ENCODE measurements around the gene CSMD2.

CSMD2 gene

DNA sequence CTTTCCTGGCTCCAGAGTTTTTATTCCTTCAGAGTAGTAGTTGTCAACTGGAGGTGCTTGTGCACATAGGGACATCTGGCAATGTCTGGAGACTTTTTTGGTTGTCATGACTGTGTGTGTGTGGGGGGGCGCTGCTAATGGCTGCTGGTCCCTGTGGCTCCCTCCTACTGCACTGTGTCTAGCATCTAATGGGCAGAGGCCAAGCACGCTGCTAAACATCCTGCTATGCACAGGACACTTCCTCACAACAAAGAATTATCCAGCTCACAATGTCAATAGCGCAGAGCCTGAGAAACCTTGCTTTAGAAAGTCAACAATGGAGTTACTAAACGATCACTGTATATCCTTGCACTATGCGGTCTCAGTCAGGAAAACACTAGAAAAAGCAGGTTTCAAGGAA is 320.9 kb downstream of the CSMD2 start:
- Histone ChIP-seq H3K9me3 (ENCODE audit: control insufficient read depth, insufficient read depth, low read length) (no peaks in the 10 kb centered on the region), H3K4me1 (ENCODE audit: insufficient read depth, low read length) (peaks cover 9% of the 10 kb centered on the region; the same call in 1 of the 2 replicates), H3K36me3 (ENCODE audit: insufficient read depth, low read length) (no peaks in the 10 kb centered on the region), H3K9ac (ENCODE audit: low read depth, low read length) (no peak overlapping the region)

DNA sequence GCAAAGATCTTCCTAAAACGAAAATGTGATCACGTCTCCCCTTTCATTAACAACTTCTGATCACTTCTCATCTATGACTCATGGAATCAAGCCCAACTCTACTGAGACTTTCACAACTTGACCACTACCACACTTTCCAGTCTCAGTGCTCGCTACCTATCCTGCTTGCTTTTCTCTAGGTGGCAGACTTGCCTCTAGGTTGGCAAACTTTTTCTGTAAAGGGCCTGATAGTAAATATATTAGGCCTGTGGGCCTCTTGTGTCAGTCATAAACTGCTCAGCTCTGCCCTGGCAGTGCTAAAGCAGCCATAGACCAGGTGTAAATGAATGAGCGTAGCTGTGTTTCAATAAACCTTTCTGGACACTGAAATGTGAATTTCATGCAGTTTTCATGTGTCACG is 322.7 kb downstream of the CSMD2 start:
- Histone ChIP-seq H3K9ac (ENCODE audit: low read depth, low read length) (no peak overlapping the region), H3K36me3 (ENCODE audit: insufficient read depth, low read length) (no peaks in the 10 kb centered on the region), H3K9me3 (ENCODE audit: control insufficient read depth, insufficient read depth, low read length) (no peaks in the 10 kb centered on the region), H3K4me1 (ENCODE audit: insufficient read depth, low read length) (no peaks in the 10 kb centered on the region)

DNA sequence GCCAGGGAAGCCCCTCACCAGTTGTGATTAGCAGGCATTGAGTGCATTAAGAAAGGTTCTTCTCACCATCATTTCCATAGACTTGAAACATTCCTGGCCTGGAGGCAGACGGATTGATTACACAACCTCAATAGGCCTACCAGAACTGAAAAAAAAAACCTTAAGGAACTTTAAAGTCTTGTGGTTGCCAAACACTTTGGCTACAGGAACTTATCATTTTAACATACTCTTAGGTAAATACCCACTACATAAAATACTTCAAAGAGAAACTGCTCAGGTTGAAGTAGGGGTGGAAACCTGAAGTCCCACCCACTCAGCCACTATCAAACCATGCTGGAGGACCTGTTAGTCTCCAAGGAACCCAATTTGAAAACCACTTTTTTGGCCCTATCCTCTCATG is 323.5 kb downstream of the CSMD2 start:
- H3K9me3 ChIP-seq (ENCODE audit: control insufficient read depth, insufficient read depth, low read length), result no peaks in the 10 kb centered on the region
- H3K36me3 ChIP-seq (ENCODE audit: insufficient read depth, low read length), result no peaks in the 10 kb centered on the region
- H3K9ac ChIP-seq (ENCODE audit: low read depth, low read length), result no peak overlapping the region
- H3K4me1 ChIP-seq (ENCODE audit: insufficient read depth, low read length), result no peaks in the 10 kb centered on the region

DNA sequence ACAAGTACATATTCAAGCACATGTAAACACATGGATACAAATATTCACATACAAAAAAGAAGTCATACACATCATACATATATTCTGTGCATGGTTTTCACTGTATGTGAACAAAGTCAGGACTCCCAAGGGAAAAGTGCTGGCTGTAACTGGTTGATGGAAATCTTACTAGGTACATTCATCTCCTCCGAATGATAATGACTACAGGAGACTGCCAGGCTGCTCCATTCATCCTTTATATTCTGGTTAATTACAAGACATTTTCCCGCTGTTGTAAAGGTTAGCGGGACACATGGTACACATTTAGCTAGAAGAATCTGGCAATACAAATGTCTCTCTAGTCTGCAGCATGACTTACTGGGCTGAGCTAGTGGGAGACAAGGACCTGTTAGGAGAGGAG is 327.4 kb downstream of the CSMD2 start:
- Histone ChIP-seq H3K9ac (ENCODE audit: low read depth, low read length) (no peak overlapping the region), H3K36me3 (ENCODE audit: insufficient read depth, low read length) (no peaks in the 10 kb centered on the region), H3K4me1 (ENCODE audit: insufficient read depth, low read length) (no peaks in the 10 kb centered on the region), H3K9me3 (ENCODE audit: control insufficient read depth, insufficient read depth, low read length) (no peaks in the 10 kb centered on the region)

DNA sequence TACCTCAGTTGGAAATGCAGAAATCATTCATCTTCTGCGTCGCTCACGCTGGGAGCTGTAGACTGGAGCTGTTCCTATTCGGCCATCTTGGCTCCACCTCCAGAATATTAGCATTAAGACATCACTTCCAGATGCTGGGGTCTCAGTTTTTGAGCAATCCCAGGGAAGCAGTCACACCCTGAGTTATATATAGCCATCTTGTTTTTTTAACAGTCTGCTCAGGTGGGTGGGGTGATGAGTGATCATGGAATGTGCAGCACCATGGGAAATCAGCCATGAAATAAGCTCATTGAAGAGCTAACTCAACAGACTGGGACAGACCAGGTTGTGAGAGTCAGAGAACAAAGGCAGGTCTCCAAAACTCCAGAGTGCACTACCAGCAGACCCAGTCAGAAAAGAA is 328.1 kb downstream of the CSMD2 start:
- H3K4me1 ChIP-seq (ENCODE audit: insufficient read depth, low read length), result no peaks in the 10 kb centered on the region

DNA sequence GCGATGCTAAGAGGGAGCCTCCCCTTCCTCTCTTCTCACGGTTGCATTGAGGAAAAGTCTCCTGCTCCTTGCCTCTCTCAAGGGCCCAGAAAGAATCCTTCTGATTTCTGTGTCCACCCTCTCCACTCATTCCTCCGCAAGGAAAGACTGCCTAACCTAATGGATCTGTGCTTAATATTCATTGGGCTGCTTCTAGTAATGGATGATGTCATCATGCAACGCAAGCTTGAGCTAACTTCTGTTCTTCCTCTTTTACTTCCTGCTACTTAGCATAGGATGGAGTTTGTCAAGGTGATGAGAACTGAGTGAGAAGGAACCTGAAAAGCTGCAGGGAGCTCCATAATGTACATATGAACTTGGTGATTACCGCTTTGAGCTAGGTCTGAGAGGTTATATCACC is 336.4 kb downstream of the CSMD2 start:
- Histone ChIP-seq H3K9ac (ENCODE audit: low read depth, low read length) (no peak overlapping the region), H3K4me1 (ENCODE audit: insufficient read depth, low read length) (no peaks in the 10 kb centered on the region), H3K9me3 (ENCODE audit: control insufficient read depth, insufficient read depth, low read length) (no peaks in the 10 kb centered on the region), H3K36me3 (ENCODE audit: insufficient read depth, low read length) (no peaks in the 10 kb centered on the region)

More for the DNA sequence above, 328.1 kb downstream of the CSMD2 start:
- no peaks in the 10 kb centered on the region for H3K9me3 ChIP-seq (ENCODE audit: control insufficient read depth, insufficient read depth, low read length)
- H3K9ac ChIP-seq (ENCODE audit: low read depth, low read length), result no peak overlapping the region
- no peaks in the 10 kb centered on the region for H3K36me3 ChIP-seq (ENCODE audit: insufficient read depth, low read length)

DNA sequence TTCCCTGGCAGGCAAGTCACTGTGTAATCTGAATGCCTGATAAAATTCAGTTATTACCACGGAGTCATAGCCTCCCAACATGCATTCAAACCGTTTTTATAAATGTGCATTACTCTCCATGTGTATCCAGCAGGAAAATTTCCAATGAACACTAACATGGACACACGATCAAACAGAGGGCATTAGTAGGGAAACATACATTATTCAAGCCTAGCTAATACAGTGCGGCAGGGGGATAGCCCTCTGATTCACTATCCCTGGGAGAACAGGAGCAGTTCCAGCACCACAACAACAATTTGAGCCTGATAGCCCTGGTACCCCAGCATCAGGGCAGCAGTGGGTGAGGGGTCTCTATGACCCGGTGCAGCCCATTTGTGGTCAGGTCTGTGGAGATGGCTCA is 337.0 kb downstream of the CSMD2 start:
- Histone ChIP-seq H3K36me3 (ENCODE audit: insufficient read depth, low read length) (no peaks in the 10 kb centered on the region), H3K9ac (ENCODE audit: low read depth, low read length) (no peak overlapping the region), H3K9me3 (ENCODE audit: control insufficient read depth, insufficient read depth, low read length) (no peaks in the 10 kb centered on the region), H3K4me1 (ENCODE audit: insufficient read depth, low read length) (no peaks in the 10 kb centered on the region)

DNA sequence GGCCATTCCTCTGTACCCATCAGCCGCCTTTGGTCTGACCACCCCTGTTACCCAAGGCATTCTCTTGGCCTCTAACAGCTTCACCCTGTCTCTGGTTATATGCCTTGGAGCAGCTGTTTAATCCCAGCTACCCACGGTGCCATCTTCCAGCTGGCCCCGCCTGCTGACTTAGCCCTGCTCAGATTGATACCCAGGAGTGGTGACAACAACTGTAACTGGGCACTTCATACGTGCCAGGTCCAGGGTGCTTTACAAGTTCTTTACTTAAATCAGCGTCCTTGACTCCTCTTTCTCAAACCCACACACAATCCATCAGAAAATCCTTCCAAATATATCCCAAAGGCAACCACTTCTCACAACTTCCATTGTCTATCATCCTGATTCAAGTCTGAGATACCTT is 338.3 kb downstream of the CSMD2 start:
- H3K9me3 ChIP-seq (ENCODE audit: control insufficient read depth, insufficient read depth, low read length), result no peaks in the 10 kb centered on the region
- H3K4me1 ChIP-seq (ENCODE audit: insufficient read depth, low read length), result no peaks in the 10 kb centered on the region
- H3K9ac ChIP-seq (ENCODE audit: low read depth, low read length), result no peak overlapping the region
- no peaks in the 10 kb centered on the region for H3K36me3 ChIP-seq (ENCODE audit: insufficient read depth, low read length)

DNA sequence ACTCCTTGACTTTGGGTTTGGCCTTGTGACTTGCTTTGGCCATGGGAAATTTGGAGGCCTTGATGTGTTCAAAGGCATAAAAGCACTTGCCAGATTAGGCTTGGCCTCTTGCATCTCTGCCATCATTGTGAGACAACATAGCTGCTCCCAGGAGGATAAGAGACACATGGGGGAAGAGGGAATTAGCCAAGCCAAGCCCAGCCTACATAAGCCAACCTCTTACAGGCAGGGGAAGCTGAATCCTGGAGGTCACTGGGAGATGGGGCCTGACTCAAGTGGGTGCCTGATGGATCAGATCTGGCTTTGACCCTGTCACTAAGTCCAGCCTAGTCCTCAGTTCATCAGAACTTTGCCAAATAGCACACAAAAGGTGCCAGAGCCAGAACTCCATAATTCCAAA is 338.7 kb downstream of the CSMD2 start:
- H3K9me3 ChIP-seq (ENCODE audit: control insufficient read depth, insufficient read depth, low read length), result no peaks in the 10 kb centered on the region
- H3K4me1 ChIP-seq (ENCODE audit: insufficient read depth, low read length), result no peaks in the 10 kb centered on the region
- H3K9ac ChIP-seq (ENCODE audit: low read depth, low read length), result no peak overlapping the region
- H3K36me3 ChIP-seq (ENCODE audit: insufficient read depth, low read length), result no peaks in the 10 kb centered on the region

DNA sequence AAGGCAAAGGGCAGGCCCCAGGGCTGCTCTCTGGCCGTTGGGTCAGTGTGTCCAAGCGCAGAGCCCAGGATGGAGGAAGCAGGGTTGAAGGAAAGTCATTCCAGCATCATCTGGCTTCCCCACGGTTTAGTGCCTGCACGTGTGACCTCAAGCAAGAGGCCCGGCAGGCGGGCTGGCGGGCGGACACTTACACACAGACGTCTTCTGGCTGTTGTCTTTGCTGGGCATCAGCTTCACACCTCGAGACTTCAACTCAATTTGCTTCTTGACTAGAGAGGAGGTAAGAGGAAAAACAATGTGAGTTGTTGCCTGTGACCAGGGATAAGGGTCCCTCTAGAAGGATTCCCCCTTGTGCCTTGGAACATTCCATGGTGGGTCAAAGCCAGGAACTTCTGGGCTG is 339.5 kb downstream of the CSMD2 start:
- no peak overlapping the region for H3K9ac ChIP-seq (ENCODE audit: low read depth, low read length)
- H3K36me3 ChIP-seq (ENCODE audit: insufficient read depth, low read length), result no peaks in the 10 kb centered on the region
- H3K9me3 ChIP-seq (ENCODE audit: control insufficient read depth, insufficient read depth, low read length), result no peaks in the 10 kb centered on the region
- no peaks in the 10 kb centered on the region for H3K4me1 ChIP-seq (ENCODE audit: insufficient read depth, low read length)

DNA sequence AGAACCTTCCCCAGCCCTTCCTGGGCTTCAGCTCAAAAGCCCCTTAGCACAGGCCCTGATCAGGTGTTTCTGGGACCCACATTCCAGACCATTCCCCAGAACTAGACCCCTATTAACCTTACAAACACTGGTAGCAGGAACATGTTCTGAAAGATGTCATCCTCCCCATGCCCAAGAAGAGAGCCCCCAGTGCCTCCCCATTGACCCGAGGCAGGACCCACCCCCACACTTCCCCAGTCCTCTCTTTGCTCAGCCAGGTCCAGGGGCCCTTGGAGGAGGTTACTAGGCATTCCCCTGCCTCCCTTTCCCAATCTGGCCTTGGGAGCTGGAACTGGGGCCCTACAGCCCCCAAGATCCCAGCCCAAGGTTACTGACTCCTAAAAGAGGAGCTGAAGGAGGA is 340.1 kb downstream of the CSMD2 start:
- Histone ChIP-seq H3K36me3 (ENCODE audit: insufficient read depth, low read length) (no peaks in the 10 kb centered on the region), H3K9ac (ENCODE audit: low read depth, low read length) (no peak overlapping the region), H3K4me1 (ENCODE audit: insufficient read depth, low read length) (no peaks in the 10 kb centered on the region), H3K9me3 (ENCODE audit: control insufficient read depth, insufficient read depth, low read length) (no peaks in the 10 kb centered on the region)

DNA sequence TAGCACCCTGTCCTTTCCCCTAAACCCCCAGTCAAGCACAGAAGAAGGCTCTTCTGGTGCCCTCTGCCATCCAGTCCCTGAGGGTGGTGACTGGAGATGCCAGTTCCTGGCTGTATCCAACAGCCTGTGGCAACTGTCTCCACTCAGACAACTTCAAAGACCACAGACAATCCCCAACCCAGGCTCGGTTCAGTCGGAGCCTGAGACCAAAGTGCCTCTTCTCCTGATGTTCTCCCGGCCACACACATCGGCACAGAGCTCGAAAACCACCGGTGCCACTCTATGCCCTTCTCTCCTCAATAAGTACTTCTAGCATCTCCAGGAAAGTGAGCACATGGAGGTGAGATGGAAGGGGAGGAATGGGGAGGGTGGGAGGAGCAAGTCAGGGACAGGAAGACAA is 340.7 kb downstream of the CSMD2 start:
- Histone ChIP-seq H3K36me3 (ENCODE audit: insufficient read depth, low read length) (no peaks in the 10 kb centered on the region), H3K4me1 (ENCODE audit: insufficient read depth, low read length) (no peaks in the 10 kb centered on the region), H3K9ac (ENCODE audit: low read depth, low read length) (no peak overlapping the region), H3K9me3 (ENCODE audit: control insufficient read depth, insufficient read depth, low read length) (no peaks in the 10 kb centered on the region)

DNA sequence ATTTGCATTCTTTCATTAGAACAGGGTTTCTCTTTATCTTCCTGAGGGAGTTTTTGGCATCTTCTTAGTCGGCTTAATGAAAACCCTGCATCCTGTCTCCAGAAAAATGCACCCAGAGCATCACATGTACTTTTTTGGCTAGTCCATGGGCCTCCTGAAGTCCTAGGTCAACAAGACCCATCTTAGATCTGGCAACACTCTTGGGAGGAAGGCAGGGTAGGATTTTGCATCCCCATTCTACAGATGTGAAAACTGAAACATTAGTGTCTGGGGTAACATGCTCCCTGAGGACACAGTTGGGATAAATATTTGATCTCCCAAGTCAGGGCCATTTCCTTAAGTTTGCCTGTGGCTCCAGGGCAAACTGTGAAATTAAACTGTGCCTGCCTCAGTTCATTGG is 341.2 kb downstream of the CSMD2 start:
- Histone ChIP-seq H3K9me3 (ENCODE audit: control insufficient read depth, insufficient read depth, low read length) (no peaks in the 10 kb centered on the region), H3K4me1 (ENCODE audit: insufficient read depth, low read length) (no peaks in the 10 kb centered on the region), H3K9ac (ENCODE audit: low read depth, low read length) (no peak overlapping the region), H3K36me3 (ENCODE audit: insufficient read depth, low read length) (no peaks in the 10 kb centered on the region)

DNA sequence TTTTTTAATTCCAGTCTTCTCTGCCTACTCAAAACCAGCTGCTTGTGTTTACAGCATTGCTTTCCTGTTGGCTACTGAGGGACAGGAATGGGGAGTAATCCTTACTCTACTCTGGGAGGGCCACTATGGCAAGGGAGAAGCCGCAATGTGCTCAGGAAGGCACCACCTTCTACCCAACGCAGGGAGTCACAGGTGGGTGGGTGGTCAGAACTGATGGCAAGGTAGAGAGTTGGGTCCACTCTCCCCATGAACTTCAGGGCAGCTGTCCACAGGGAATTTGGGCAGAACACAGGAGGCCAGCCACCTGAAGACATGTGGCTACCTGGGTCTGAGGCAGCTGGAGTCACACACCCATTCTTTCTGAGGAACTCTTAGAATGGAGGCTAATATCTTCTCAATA is 341.6 kb downstream of the CSMD2 start:
- H3K9ac ChIP-seq (ENCODE audit: low read depth, low read length), result no peak overlapping the region
- H3K36me3 ChIP-seq (ENCODE audit: insufficient read depth, low read length), result no peaks in the 10 kb centered on the region
- no peaks in the 10 kb centered on the region for H3K4me1 ChIP-seq (ENCODE audit: insufficient read depth, low read length)
- no peaks in the 10 kb centered on the region for H3K9me3 ChIP-seq (ENCODE audit: control insufficient read depth, insufficient read depth, low read length)

DNA sequence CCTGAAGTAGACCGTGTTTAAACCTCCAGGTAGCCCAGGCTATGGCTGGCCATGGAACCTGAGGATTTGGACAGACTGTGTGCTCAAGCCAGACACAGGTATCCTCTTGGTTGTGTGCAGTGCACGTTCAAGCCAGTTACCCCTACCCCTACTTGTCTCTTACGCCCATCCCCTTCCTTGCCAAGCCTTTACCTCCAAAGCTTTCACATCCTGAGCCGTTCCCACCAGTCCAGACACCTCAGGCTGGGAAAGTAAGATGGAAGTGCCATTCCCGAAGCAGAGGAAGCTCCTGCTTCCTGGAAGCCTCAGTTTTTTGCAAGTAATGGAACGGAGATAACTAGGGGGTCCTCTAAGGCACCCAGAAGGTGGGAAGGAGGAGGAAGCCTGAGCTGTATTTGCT is 342.6 kb downstream of the CSMD2 start:
- H3K36me3 ChIP-seq (ENCODE audit: insufficient read depth, low read length), result no peaks in the 10 kb centered on the region
- H3K4me1 ChIP-seq (ENCODE audit: insufficient read depth, low read length), result no peaks in the 10 kb centered on the region
- H3K9ac ChIP-seq (ENCODE audit: low read depth, low read length), result no peak overlapping the region
- no peaks in the 10 kb centered on the region for H3K9me3 ChIP-seq (ENCODE audit: control insufficient read depth, insufficient read depth, low read length)

DNA sequence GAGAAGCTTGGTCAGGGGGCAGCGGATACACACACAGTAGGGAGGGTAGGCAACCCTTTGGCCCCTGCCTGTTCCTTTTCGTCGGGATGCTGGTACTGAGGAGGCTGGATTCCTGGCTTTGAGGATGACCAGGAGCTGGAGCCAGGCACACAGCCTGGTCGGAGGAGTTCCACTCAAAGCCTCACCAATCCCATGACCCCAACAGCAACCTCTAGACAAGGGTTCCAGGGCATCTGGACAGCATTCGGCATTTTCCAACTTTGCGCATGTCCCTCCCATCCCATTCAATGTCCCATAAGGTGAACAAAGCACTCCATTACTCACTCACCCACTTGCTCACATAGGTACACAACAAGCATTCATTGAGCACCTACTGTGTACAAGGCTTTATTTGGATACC is 343.7 kb downstream of the CSMD2 start:
- Histone ChIP-seq H3K9ac (ENCODE audit: low read depth, low read length) (no peak overlapping the region), H3K4me1 (ENCODE audit: insufficient read depth, low read length) (no peaks in the 10 kb centered on the region), H3K9me3 (ENCODE audit: control insufficient read depth, insufficient read depth, low read length) (no peaks in the 10 kb centered on the region), H3K36me3 (ENCODE audit: insufficient read depth, low read length) (no peaks in the 10 kb centered on the region)

Measured in ES-I3 (cell line).